ACC112 (cell line): ENCODE measurements around the gene EIF3I.

ENCODE experiments used
- H2AFZ ChIP-seq: fragments of 200-600 bp; sonication (generic); one replicate; pipeline ENCODE4 v1.6.0; 2017; ENCODE audit warnings: antibody characterized with exemption, low read length; ENCODE audit not compliant: unreplicated experiment
- H3K27ac ChIP-seq: fragments of 200-600 bp; sonication (generic); 2 replicates; pipeline ENCODE4 v1.5.1; 2014; ENCODE audit warnings: low read depth, mild to moderate bottlenecking, antibody characterized with exemption, low read length, moderate library complexity
- H3K27me3 ChIP-seq: fragments of 200-600 bp; sonication (generic); 2 replicates; pipeline ENCODE4 v1.6.1; 2014; ENCODE audit warnings: mild to moderate bottlenecking, antibody characterized with exemption, low read length, moderate library complexity, mixed read lengths; ENCODE audit not compliant: insufficient read depth
- H3K36me3 ChIP-seq: fragments of 200-600 bp; sonication (generic); 2 replicates; pipeline ENCODE4 v1.6.1; 2016; ENCODE audit warnings: mild to moderate bottlenecking, antibody characterized with exemption, low read length, moderate library complexity, mixed read lengths; ENCODE audit not compliant: insufficient read depth
- H3K4me1 ChIP-seq: fragments of 200-600 bp; sonication (generic); one replicate; pipeline ENCODE4 v1.6.1; 2016; ENCODE audit warnings: low read length, mixed read lengths; ENCODE audit not compliant: insufficient read depth, unreplicated experiment, control insufficient read depth
- H3K4me3 ChIP-seq: fragments of 200-600 bp; sonication (generic); 2 replicates; pipeline ENCODE4 v1.5.1; 2014; ENCODE audit warnings: mild to moderate bottlenecking, low read depth, low read length
- H3K79me2 ChIP-seq: fragments of 200-600 bp; sonication (generic); one replicate; pipeline ENCODE4 v1.6.0; 2016; ENCODE audit warnings: low read length; ENCODE audit not compliant: control insufficient read depth, unreplicated experiment, insufficient read depth

EIF3I gene

DNA sequence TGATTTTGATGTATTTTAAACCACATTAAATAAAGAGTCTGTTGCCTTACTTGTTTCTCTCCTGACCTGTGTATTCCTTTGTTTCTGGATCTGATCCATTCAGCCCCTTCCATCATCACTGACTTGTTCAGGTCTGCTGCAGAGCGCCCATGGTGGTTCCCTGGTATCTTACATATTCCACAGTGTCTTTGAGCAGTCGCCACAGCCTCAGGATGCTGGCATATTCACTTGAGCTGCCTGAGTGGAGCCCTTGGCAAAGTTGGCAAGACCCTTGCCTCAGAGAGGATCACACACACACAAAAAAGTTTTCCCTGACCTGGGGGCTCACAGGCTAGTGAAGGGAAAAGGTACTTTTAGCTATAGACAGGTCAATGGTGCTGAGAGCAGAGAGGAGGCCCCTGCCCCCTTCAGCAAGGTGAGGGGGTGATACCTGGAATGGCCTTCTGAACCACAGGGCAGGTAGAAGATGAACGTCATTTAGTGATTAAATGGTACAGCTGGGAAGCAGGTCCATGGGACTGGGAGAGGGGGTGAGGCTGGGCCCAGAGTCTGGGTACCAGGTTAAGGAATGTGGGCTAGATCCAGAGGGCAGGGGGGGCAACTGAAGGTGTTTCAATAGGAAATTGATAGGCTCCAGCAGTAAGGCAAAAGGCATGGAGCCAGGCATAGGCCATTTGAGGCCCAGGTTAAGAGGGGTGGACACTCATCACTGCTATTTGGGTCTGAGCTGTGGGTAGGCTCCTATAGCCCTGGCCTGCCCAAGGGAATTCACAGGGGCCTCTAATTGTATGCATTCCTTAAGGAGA is 23.8 kb upstream of the EIF3I start:
- H2AFZ ChIP-seq, result no peak overlapping the region
- H3K36me3 ChIP-seq, result peaks cover 16% of the 10 kb centered on the region; the same call in 1 of the 2 replicates
- H3K4me1 ChIP-seq, result peaks cover 38% of the 10 kb centered on the region
- H3K79me2 ChIP-seq, result no peaks in the 10 kb centered on the region
- H3K27ac ChIP-seq, result no peak overlapping the region
- H3K4me3 ChIP-seq, result no peak overlapping the region
- H3K27me3 ChIP-seq, result no peaks in the 10 kb centered on the region

DNA sequence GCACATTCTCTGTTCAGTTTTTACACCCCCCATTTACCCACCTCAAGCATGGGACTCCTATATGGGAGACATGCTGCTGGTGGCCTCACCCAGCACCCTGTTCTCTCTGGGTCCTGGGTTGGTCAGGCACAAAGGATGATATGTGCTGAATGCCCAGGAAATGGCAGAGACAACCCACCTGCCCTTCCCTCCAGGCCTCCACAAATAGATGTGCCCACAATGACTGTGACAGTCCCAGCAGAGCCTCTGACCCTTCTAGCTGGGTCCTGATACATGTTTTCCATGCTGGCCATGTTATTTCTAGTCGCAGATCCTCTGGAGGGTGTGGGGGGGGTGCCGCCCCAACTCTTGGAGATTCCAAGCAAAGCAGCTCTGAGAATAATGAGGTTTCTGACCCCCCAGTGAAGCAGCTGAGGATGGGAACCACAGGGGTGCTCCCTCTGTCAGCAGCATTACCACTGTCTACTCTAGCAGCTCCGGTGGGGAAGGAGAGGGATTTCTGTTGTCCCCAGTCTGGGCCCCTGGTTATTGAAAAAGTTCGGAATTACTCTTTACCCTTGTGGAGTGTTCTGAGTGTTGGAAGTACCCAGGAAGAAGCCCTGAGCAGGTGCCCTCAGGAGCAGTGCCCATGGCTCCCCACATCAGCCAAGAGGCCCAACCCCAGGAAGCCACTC is 23.0 kb upstream of the EIF3I start:
- peak overlapping the region; percentile 96 for H3K4me3 ChIP-seq
- H3K36me3 ChIP-seq, result peaks cover 12% of the 10 kb centered on the region; the same call in 1 of the 2 replicates
- peak overlapping the region; percentile 85; the same call in 1 of the 2 replicates for H3K27ac ChIP-seq
- no peak overlapping the region for H2AFZ ChIP-seq
- H3K27me3 ChIP-seq, result no peaks in the 10 kb centered on the region
- H3K79me2 ChIP-seq, result no peaks in the 10 kb centered on the region
- H3K4me1 ChIP-seq, result peaks cover 38% of the 10 kb centered on the region

DNA sequence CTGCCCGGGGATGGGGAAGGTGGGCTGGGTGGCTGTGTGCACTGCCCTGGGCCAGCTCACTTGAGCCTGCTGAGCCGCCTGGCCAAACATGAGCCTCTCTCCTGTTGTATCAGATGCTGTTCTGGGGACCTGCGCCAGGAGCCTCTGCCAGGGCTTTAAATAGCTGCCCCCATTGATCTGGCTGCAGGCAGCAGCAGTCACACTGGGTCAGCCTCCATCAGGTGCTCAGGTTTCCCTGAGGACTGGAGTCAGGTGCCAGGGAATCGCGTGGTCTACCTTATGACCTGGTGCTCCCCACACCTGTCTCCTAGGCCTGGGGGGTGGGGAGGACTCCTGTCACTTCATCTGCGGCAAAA is 22.5 kb upstream of the EIF3I start:
- Histone ChIP-seq H3K79me2 (no peaks in the 10 kb centered on the region), H3K27me3 (no peaks in the 10 kb centered on the region), H2AFZ (no peak overlapping the region), H3K4me1 (peaks cover 38% of the 10 kb centered on the region), H3K27ac (peak overlapping the region; percentile 85), H3K4me3 (peak overlapping the region; percentile 96), H3K36me3 (peaks cover 8% of the 10 kb centered on the region; the same call in 1 of the 2 replicates)

DNA sequence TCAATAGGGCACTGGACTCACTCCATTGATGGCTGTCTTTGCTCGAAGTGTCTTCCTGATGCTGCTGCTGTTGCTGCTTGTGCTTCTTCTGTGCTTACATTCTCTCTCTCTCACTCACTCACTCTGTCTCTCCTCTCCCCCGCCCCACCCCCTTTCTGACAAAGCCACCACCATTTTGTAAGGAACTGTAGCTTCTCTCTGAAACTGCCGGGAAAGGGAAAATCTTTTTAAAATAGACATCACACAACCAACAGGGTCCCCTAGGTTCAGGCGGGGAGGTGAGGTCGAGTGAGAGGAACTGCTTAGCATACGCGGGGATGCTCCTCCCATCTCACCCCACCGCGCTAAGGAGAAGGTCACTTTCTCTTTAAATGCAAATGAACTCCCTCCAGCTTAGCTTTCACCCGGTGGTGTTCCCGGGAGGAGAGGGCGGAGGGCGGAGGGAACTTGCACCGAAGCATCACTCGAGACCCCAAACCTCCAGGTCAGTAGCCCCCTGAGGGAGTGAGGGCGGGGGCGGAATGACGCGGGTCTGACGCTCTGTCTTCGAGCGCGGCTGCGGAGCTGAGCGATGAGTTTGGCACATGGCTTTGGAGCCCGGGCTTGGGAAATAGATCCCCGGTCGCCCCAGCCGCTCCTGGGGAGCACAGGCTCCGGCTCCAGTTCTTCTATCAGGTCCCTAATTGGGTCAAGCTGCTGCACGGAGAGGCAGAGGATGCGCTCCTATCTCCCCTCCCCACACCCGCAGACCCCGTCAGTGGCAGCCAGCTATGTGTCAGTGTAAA is 21.8 kb upstream of the EIF3I start, which contains the start of gene CCDC28B:
TSS of gene CCDC28B (plus strand) at position 370 of the 785 bp plus-strand sequence. CDS start 1,341 bp downstream, outside the sequence.
- Histone ChIP-seq H2AFZ (peak within 1 kb of the TSS; percentile 82), H3K79me2 (no peaks in the 10 kb centered on the region), H3K27me3 (no peaks in the 10 kb centered on the region), H3K36me3 (0 out of 2 replicates have a peak, but pooled peaks cover 4% of the 10 kb centered on the region), H3K4me3 (peak within 1 kb of the TSS; percentile 96), H3K27ac (peak within 1 kb of the TSS; percentile 85), H3K4me1 (peaks cover 36% of the 10 kb centered on the region)

DNA sequence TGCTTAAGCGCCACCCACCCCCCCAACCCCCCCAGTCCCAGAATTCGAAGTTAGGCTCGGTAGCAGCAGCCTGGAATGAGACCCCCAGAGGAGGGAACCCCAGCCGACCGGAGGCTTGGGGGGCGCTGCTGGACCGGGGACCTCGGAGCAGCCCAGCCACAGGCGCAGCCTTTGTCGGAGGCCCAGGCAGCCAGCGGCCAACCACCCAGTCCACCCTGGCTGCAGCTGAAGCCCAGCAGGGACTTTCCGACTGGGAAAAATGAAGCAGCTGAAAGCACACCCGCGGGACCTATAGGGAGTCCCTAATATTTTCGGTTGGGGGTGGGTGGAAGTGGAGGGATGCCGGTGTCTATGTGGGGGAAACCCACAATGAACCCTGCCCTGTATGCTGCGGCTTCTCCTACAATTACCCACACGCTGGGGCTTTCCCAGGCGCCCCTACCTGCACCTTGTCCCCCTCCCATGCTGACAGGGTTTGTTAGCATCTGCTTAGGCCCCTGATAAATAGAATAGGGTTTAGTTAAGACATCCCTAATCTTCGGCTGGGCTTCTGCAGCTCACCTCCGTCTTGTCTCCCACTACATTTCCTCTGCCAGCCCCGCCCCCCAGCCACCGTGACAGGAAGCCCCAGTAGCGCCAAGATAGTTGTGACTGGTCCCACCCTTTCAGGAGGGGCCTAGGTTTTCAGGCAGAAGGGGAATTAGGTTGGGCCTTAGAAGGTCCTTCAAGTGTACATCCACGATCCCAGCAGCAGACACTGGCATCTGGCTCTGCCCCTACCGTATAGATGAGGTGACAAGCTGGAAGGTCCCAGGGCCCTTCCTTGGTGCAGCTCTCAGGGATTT is 21.0 kb upstream of the EIF3I start:
- H3K4me1 ChIP-seq, result peaks cover 33% of the 10 kb centered on the region
- no peaks in the 10 kb centered on the region for H3K27me3 ChIP-seq
- no peak overlapping the region for H2AFZ ChIP-seq
- 0 out of 2 replicates have a peak, but pooled peaks cover 4% of the 10 kb centered on the region for H3K36me3 ChIP-seq
- peak overlapping the region; percentile 85 for H3K27ac ChIP-seq
- no peaks in the 10 kb centered on the region for H3K79me2 ChIP-seq
- peak overlapping the region; percentile 96 for H3K4me3 ChIP-seq

DNA sequence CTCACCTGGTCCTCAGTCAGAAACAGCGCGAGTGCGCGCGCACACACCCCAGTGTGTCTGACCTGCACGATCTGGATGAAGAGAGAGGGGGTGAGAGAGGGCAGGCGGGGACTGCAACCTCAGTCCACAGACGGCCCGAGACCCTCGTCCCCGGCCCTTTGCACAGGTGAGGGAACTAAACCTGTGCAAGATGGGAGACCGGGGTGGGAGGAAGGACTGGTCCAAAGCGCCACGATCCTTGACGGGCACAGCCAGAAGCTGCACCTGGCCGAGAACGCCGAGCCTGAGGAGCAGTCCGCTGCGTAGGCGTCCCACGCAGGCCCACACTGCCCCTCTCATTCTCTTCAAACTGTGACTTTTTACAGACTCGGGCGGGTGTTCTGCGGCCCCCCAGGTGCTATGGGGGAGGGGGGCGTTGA is 17.3 kb upstream of the EIF3I start:
- peak overlapping the region; percentile 69 for H2AFZ ChIP-seq

DNA sequence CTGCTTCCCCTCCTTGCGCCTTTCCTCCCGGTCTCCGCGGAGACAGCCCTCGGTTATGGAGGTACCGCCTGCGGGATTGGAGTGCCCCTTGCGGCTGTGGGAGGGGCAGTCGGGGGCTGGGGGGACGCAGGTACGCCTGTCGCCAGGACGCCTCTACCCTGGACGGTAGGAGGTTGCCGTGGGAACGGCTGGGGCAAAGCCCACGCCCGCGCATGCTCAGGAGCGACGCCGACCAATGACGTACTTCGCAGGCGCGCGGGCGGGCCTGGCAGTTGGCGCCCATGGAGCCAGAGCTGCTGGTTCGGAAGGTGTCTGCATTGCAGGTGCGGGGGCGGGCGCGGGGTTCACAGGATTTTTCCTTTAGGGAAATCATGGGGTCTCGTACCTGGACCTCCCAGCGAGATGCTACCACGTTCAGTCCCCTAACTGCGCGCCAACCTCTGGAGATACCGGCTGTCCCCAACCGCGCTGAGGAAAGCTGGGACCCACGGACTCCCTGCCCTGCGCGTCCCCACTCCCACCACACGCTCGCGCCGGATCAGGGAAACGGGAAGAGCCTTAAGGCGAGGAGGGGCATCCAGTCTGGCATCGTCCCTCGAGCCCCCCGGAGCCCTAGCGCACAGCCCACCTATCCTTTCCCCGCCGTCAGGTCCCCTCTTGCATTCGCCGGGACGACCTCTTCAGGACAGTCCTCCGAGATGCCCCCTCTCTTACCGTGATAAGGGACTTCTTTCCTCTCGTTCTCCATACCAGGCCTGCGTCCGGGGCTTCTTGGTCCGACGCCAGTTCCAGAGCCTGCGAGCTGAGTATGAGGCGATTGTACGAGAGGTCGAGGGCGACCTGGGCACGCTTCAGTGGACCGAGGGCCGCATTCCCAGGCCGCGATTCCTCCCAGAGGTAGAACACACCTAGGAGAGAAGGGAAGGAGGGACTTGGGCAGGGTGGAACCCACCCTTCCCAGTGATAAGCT is 16.5 kb upstream of the EIF3I start, which contains the start of gene IQCC:
TSS of gene IQCC (plus strand) at position 271 of the 970 bp plus-strand sequence. CDS start at position 282, 11 bp downstream.
- H3K79me2 ChIP-seq, result no peaks in the 10 kb centered on the region
- H2AFZ ChIP-seq, result peak within 1 kb of the TSS; percentile 69
- no peaks in the 10 kb centered on the region for H3K27me3 ChIP-seq
- no peaks in the 10 kb centered on the region for H3K36me3 ChIP-seq
- H3K4me3 ChIP-seq, result peak within 1 kb of the TSS; percentile 82
- no peak within 1 kb of the TSS for H3K27ac ChIP-seq
- peaks cover 18% of the 10 kb centered on the region for H3K4me1 ChIP-seq

More for the DNA sequence above, 17.3 kb upstream of the EIF3I start:
- no peak overlapping the region for H3K27ac ChIP-seq
- H3K79me2 ChIP-seq, result no peaks in the 10 kb centered on the region
- no peaks in the 10 kb centered on the region for H3K36me3 ChIP-seq
- H3K27me3 ChIP-seq, result no peaks in the 10 kb centered on the region
- H3K4me3 ChIP-seq, result peak overlapping the region; percentile 82
- peaks cover 20% of the 10 kb centered on the region for H3K4me1 ChIP-seq

DNA sequence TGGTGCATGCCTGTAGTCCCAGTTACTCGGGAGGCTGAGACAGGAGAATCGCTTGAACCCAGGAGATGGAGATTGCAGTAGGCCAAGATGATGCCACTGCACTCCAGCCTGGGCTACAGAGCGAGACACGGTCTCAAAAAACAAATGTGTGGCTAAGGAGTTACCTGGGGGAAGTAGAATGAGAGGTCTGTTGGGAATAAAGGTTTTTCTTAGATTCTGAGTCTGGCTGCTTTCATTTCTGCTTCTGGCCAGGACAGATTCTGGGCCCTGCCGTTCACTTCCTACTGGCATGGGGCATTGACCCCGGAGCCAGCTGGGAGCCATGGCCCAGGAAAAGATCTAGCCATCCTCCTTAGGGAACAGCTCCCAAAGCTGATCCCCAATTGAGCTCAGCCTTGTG is 13.7 kb upstream of the EIF3I start:
- Histone ChIP-seq H2AFZ (no peak overlapping the region), H3K4me1 (peaks cover 12% of the 10 kb centered on the region), H3K4me3 (no peak overlapping the region), H3K79me2 (no peaks in the 10 kb centered on the region), H3K27me3 (no peaks in the 10 kb centered on the region), H3K36me3 (no peaks in the 10 kb centered on the region), H3K27ac (peak overlapping the region; percentile 13; the same call in 1 of the 2 replicates)

DNA sequence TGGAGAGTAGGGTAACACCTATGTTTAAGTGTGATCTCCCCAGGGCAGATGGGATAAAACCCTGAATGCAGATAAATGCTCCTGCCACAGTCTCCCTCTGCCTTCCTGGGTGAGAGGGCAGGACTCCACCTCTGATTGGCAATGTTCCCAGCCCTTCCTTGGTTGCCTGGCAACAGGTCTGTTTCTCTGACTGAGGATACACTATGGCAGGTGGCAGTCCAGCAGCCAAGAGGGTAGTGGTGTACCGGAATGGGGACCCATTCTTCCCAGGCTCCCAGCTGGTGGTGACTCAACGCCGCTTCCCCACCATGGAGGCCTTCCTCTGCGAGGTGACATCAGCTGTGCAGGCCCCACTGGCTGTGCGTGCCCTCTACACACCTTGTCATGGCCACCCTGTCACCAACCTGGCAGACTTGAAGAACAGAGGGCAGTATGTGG is 13.3 kb upstream of the EIF3I start, which contains the start of gene DCDC2B:
TSS of gene DCDC2B (plus strand) at position 199 of the 438 bp plus-strand sequence. CDS start at position 204, 5 bp downstream.
- Histone ChIP-seq H2AFZ (no peak within 1 kb of the TSS), H3K27me3 (no peaks in the 10 kb centered on the region), H3K4me3 (no peak within 1 kb of the TSS), H3K79me2 (no peaks in the 10 kb centered on the region), H3K36me3 (no peaks in the 10 kb centered on the region), H3K4me1 (peaks cover 12% of the 10 kb centered on the region), H3K27ac (peak within 1 kb of the TSS; percentile 34; the same call in 1 of the 2 replicates)
